Retinal pigment epithelial cell (primary cell): ENCODE data around the gene FOXL2NB.

Experiments used
- DNase-seq: peaks from one replicate; pipeline ENCODE4 v3.0.0-alpha.2; 2010; ENCODE audit warnings: low read depth
- H3K4me3 ChIP-seq: 2 replicates; pipeline ENCODE4 v1.5.1; 2011; ENCODE audit warnings: mild to moderate bottlenecking, low read length, control low read depth, moderate library complexity
- CTCF ChIP-seq: conservative IDR thresholded peaks from 2 replicates; pipeline ENCODE4 v1.5.1; 2011; ENCODE audit warnings: low read depth, low read length, control low read depth, inconsistent platforms

The FOXL2NB gene

GRCh38 chr3:138928727-138929372, 18.2 kb upstream of the FOXL2NB start:
- no peak for TF ChIP-seq CTCF
- no peak overlapping the region for H3K4me3 ChIP-seq
- DNase-seq = no peak

GRCh38 chr3:138933068-138933668, 13.8 kb upstream of the FOXL2NB start:
- no peak for DNase-seq
- H3K4me3 ChIP-seq = no peak overlapping the region
- no peak for TF ChIP-seq CTCF

GRCh38 chr3:138933981-138934691, 12.9 kb upstream of the FOXL2NB start:
- no peak overlapping the region for H3K4me3 ChIP-seq
- DNase-seq = no peak
- TF ChIP-seq CTCF = no peak

- DNase-seq = no peak
- peak overlapping the region; percentile 48 for H3K4me3 ChIP-seq
- TF ChIP-seq CTCF = no peak
Observed at GRCh38 chr3:138935505-138935862, 11.5 kb upstream of the FOXL2NB start.

GRCh38 chr3:138935863-138936740, 10.9 kb upstream of the FOXL2NB start:
- no peak for DNase-seq
- H3K4me3 ChIP-seq = peak overlapping the region; percentile 48
- TF ChIP-seq CTCF = peak; percentile 83

GRCh38 chr3:138936741-138937689, 10.0 kb upstream of the FOXL2NB start:
- no peak for TF ChIP-seq CTCF
- DNase-seq = no peak
- H3K4me3 ChIP-seq = no peak overlapping the region
